ENCODE measurements around the gene KLHDC3.

The KLHDC3 gene

DNA sequence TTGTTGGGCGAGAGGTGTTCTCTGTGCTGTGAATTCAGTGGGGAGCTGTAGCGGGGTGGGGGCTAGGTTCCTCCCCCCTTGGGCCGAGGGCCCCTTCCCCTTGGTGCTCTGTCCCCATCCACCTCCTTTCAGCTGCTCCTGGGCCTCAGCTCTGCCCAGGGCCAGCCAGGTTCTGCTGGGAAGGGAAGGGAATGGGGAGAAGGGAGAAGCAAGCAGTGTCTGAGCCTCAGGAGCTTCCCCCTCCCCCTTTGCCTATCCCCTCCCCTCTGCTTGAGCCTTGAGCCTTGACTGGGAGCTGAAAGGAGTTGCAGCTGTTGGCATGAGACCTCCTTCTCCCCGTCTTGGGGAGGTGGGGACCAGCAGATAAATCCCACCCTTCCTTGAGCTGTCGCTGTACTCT is 6.8 kb downstream of the KLHDC3 start:
- peaks cover 50% of the 10 kb centered on the region for H3K36me3 ChIP-seq (ENCODE audit: insufficient read depth, low read length)
- peak overlapping the region; percentile 85 for H2AFZ ChIP-seq (ENCODE audit: low read depth, low read length)
- no peaks in the 10 kb centered on the region for H3K27me3 ChIP-seq (ENCODE audit: insufficient read depth, low read length)
- H3K4me3 ChIP-seq (ENCODE audit: low read length): peak overlapping the region; percentile 98
- H3K9me3 ChIP-seq (ENCODE audit: low read length): no peaks in the 10 kb centered on the region
- peaks cover 9% of the 10 kb centered on the region for H3K4me1 ChIP-seq (ENCODE audit: insufficient read depth, low read length)

DNA sequence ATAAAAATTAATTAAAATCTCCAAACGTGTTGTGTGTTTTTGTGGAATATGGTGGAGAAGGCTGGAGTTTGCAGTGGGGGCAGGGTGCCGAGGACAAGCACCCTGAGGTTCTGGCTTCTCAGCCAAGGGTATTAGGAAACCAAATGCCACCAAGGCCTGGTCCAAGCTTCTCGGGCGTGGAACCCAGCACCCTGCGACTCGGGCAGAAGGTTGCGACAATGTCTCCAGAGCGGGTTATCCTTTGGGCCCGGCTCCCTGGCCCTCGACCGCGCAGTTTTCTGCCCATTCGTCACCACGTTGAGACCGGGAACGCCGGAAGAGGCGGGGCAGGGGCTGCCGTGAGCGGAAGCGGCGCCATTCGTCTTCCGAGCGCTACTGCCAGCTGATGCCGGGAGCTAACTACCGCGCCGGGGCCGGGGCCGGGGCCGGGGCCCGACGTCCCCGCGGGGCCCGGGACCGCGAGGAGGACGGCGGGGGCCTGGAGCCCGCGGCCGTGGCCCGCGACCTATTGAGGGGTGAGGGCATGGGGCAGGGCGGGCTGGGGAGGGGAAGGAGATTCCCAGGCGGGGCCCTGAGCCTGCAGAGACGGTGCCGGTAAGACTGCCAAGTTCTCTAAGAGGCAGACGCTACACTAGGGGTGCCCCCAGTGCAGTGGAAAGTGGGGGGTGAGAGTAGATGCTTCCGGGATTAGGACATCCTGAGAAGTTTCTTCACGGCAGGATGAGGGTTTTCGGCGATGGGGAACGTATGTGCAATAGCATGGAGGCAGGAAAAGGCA is 7.4 kb downstream of the KLHDC3 start, which contains the start of gene RRP36:
RRP36 (plus strand) TSS at position 354 of the 778 bp plus-strand sequence; CDS start at position 386, 32 bp downstream.
- Histone ChIP-seq H2AFZ (ENCODE audit: low read depth, low read length) (peak within 1 kb of the TSS; percentile 85), H3K27me3 (ENCODE audit: insufficient read depth, low read length) (no peaks in the 10 kb centered on the region), H3K4me1 (ENCODE audit: insufficient read depth, low read length) (peaks cover 9% of the 10 kb centered on the region), H3K9me3 (ENCODE audit: low read length) (no peaks in the 10 kb centered on the region), H3K4me3 (ENCODE audit: low read length) (peak within 1 kb of the TSS; percentile 98), H3K36me3 (ENCODE audit: insufficient read depth, low read length) (peaks cover 56% of the 10 kb centered on the region)

DNA sequence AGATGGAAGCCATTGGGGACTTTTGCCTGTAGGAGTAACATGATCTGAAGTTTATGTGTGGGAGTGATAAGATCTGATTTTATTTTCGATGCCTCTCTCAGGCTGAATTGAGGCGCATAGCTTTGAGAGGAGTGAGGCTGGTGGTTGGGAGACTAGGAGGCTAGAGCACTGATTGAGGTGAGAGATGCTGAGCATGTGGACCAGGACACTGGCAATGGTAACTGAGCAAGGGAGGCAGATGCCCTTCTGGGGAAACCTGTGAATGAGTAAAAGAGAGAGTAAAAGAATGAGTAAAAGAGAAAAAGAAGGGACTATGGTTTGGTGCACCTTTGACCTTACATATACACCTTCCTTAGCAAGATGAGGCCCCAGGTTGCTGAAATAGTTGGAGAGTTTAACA is 10.4 kb downstream of the KLHDC3 start:
- Histone ChIP-seq H3K4me3 (ENCODE audit: low read length) (no peak overlapping the region), H3K9me3 (ENCODE audit: low read length) (no peaks in the 10 kb centered on the region), H2AFZ (ENCODE audit: low read depth, low read length) (no peak overlapping the region), H3K4me1 (ENCODE audit: insufficient read depth, low read length) (peaks cover 9% of the 10 kb centered on the region), H3K36me3 (ENCODE audit: insufficient read depth, low read length) (peaks cover 60% of the 10 kb centered on the region), H3K27me3 (ENCODE audit: insufficient read depth, low read length) (no peaks in the 10 kb centered on the region)

DNA sequence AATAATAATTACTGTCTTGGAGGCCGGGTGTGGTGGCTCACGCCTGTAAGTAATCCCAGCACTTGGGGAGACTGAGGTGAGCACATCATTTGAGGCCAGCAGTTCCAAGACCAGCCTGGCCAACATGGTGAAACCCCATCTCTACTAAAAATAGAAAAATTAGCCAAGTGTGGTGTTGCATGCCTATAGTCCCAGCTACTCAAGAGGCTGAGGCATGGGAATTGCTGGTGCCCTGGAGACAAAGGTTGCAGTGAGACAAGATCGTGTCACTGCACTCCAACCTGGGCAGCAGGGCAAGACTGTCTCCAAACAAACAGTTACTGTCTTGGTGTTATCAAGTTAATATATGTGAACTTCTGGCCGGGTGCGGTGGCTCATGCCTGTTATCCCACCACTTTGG is 12.3 kb downstream of the KLHDC3 start:
- H3K9me3 ChIP-seq (ENCODE audit: low read length): no peaks in the 10 kb centered on the region
- no peaks in the 10 kb centered on the region for H3K27me3 ChIP-seq (ENCODE audit: insufficient read depth, low read length)
- no peak overlapping the region for H3K4me3 ChIP-seq (ENCODE audit: low read length)
- H3K36me3 ChIP-seq (ENCODE audit: insufficient read depth, low read length): peaks cover 56% of the 10 kb centered on the region
- no peaks in the 10 kb centered on the region for H3K4me1 ChIP-seq (ENCODE audit: insufficient read depth, low read length)
- no peak overlapping the region for H2AFZ ChIP-seq (ENCODE audit: low read depth, low read length)

DNA sequence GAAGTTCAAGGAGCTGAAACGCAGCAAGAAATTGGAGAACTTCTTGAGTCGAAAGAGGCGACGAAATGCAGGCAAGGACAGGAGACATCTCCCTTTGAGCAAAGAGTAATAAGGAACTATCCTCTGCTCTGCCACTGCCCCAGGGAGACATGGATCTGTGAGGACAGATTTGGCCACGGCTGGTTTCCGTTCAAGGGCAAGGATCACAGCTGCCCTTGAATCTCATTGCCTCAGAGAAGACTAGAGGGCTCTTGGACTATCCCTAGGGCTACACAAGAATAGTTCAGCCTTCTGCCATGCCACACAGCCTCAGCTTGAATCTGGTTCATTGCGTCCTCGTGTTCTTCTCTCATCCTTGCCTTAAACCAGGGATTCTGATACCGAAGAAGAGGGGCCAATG is 15.1 kb downstream of the KLHDC3 start:
- Histone ChIP-seq H3K36me3 (ENCODE audit: insufficient read depth, low read length) (peaks cover 74% of the 10 kb centered on the region), H2AFZ (ENCODE audit: low read depth, low read length) (no peak overlapping the region), H3K4me1 (ENCODE audit: insufficient read depth, low read length) (no peaks in the 10 kb centered on the region), H3K9me3 (ENCODE audit: low read length) (no peaks in the 10 kb centered on the region), H3K27me3 (ENCODE audit: insufficient read depth, low read length) (no peaks in the 10 kb centered on the region), H3K4me3 (ENCODE audit: low read length) (no peak overlapping the region)

DNA sequence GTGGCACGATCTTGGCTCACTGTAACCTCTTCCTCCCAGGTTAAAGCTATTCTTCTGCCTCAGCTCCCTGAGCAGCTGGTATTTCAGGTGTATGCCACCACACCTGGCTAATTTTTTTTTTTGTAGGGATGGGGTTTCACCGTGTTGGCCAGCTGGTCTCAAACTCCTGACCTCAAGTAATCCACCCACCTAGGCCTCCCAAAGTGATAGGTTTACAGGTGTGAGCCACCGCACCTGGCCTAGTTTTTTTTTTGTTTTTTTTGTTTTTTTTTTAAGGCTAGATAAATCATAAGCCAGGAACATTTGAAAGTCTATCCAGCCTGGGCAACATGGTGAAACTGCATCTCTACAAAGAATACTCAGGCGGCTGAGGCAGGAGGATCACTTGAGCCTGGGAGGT is 18.3 kb downstream of the KLHDC3 start:
- Histone ChIP-seq H3K27me3 (ENCODE audit: insufficient read depth, low read length) (no peaks in the 10 kb centered on the region), H3K36me3 (ENCODE audit: insufficient read depth, low read length) (peaks cover 64% of the 10 kb centered on the region), H3K4me1 (ENCODE audit: insufficient read depth, low read length) (no peaks in the 10 kb centered on the region), H3K9me3 (ENCODE audit: low read length) (no peaks in the 10 kb centered on the region), H2AFZ (ENCODE audit: low read depth, low read length) (no peak overlapping the region), H3K4me3 (ENCODE audit: low read length) (no peak overlapping the region)

DNA sequence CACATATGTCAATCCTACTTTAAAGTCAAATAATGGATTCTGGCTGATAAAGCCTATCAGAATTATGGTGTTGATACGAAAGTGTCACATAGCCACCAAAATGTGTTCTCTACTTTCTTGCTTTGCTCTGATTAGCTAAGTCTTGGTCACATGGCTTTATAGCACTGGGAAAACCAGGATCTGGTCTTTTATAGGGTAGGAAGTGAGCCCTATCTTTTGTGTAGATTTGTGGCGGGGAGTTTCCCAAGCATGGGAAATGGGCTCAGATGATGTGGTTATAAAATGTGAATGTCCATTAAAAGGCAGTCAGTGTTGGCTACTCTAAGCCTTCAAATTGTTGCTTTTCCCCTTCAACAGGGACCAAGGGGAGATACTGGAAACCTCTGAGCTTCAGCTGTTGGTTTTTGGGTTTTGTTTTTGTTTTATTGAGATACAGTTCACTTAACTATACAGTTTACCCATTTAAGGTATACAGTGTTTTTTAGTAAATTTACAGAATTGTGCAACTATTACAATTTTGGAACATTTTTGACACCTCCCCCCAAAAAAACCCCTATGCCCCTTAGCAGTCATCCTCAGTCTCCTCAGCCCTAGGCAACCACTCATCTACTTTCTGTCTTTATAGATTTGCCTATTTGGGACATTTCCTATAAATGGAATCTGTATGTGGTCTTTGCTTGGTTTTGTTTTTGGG is 19.6 kb downstream of the KLHDC3 start:
- H3K27me3 ChIP-seq (ENCODE audit: insufficient read depth, low read length): no peaks in the 10 kb centered on the region
- no peak overlapping the region for H2AFZ ChIP-seq (ENCODE audit: low read depth, low read length)
- H3K9me3 ChIP-seq (ENCODE audit: low read length): no peaks in the 10 kb centered on the region
- no peaks in the 10 kb centered on the region for H3K4me1 ChIP-seq (ENCODE audit: insufficient read depth, low read length)
- peaks cover 67% of the 10 kb centered on the region for H3K36me3 ChIP-seq (ENCODE audit: insufficient read depth, low read length)
- no peak overlapping the region for H3K4me3 ChIP-seq (ENCODE audit: low read length)

DNA sequence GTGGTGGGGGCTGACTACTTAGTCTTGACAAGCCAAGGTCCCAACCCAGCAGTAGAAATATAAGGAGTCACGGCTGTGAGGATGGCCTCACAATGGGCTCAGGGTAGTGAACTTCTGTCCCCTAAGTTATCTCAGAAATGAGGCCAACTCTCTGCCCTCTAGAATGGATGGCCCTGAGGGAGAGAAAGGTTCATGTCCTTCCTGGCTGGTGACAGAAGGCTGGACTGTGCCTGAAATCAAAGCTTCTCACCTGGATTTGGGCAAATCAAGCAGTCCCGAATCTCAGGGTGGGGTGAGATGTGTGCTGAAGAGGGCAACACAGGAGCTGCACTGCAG is 20.1 kb downstream of the KLHDC3 start:
- H3K36me3 ChIP-seq (ENCODE audit: insufficient read depth, low read length): peaks cover 67% of the 10 kb centered on the region
- H3K9me3 ChIP-seq (ENCODE audit: low read length): no peaks in the 10 kb centered on the region

DNA sequence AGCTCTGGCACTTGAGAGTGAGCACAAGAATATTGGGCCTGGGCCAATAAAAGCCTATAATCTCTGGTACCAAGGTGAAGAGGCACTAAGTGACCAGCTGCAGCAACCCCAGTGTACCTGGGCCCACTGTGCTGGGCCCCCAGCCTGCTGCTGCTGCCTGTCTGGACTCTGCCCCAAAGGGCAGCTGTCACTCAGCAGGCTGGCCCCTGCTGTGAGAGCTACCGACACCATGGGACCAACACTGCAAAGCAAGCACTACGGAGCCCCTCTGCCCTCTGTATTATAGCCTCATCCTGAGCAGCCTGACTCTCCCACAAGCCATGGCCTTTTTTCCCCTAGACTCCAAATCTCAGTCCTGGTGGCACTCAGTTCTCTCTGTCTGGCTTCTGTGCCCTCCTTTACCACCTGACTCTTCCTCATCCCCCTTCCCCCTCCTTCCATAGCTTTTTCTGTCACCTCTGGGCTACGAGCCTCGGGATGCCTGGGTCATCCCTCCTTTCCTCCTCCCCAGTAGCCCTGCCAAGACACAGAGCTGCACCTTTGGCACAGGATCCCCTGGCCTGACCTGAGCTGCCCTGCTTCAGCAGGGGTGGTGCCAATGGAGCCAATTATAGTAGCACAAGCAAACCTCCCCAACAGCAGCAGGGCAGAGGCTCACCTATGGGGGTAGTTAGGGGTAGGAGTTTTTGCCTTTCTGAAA is 21.6 kb downstream of the KLHDC3 start:
- H3K4me1 ChIP-seq (ENCODE audit: insufficient read depth, low read length): no peaks in the 10 kb centered on the region
- no peak overlapping the region for H3K4me3 ChIP-seq (ENCODE audit: low read length)
- peaks cover 70% of the 10 kb centered on the region for H3K36me3 ChIP-seq (ENCODE audit: insufficient read depth, low read length)
- H3K27me3 ChIP-seq (ENCODE audit: insufficient read depth, low read length): no peaks in the 10 kb centered on the region
- no peak overlapping the region for H2AFZ ChIP-seq (ENCODE audit: low read depth, low read length)
- H3K9me3 ChIP-seq (ENCODE audit: low read length): no peaks in the 10 kb centered on the region

More for the DNA sequence above, 20.1 kb downstream of the KLHDC3 start:
- no peaks in the 10 kb centered on the region for H3K4me1 ChIP-seq (ENCODE audit: insufficient read depth, low read length)
- H2AFZ ChIP-seq (ENCODE audit: low read depth, low read length): no peak overlapping the region
- H3K4me3 ChIP-seq (ENCODE audit: low read length): no peak overlapping the region
- H3K27me3 ChIP-seq (ENCODE audit: insufficient read depth, low read length): no peaks in the 10 kb centered on the region

DNA sequence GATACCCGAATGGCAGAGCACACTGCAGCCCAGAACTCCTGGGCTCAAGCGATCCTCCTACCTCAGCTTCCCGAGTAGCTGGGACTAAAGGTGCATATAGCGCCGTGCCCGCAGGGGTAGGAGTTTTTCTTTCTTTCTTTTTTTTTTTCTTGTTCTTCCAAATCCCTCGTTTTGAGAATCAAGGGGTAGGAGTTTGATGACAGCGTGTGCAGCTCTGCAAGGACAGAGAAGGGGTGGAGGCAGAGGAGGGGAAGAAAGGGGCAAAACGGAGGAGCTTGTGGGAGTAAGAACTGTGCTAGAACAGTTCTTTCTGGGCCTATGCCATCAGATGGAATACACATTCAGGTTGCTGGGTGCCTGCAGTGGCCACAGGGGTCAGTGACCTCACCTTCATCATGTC is 22.7 kb downstream of the KLHDC3 start:
- Histone ChIP-seq H3K27me3 (ENCODE audit: insufficient read depth, low read length) (no peaks in the 10 kb centered on the region), H3K36me3 (ENCODE audit: insufficient read depth, low read length) (peaks cover 71% of the 10 kb centered on the region), H2AFZ (ENCODE audit: low read depth, low read length) (no peak overlapping the region), H3K4me1 (ENCODE audit: insufficient read depth, low read length) (no peaks in the 10 kb centered on the region), H3K4me3 (ENCODE audit: low read length) (no peak overlapping the region), H3K9me3 (ENCODE audit: low read length) (no peaks in the 10 kb centered on the region)

DNA sequence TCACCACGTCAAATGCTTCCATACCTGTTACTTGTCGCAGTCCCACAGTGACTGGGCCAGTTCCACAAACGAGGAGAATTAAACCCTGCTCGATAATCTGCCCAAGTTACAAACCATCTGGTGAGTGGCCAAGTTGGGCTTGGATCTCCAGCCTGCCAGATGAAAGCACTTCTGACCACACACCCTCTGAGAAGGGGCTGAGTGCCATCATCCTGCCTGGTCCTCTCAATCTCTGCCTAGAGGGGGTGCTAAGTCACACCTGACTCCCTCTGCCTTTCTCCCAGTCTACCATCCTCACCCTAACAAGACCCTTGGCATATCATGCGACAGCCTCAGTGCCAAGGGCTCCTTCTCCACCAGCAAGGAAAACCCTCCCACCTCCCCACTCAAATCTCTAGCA is 23.1 kb downstream of the KLHDC3 start:
- H3K4me3 ChIP-seq (ENCODE audit: low read length): no peak overlapping the region
- peaks cover 66% of the 10 kb centered on the region for H3K36me3 ChIP-seq (ENCODE audit: insufficient read depth, low read length)
- no peaks in the 10 kb centered on the region for H3K9me3 ChIP-seq (ENCODE audit: low read length)
- no peaks in the 10 kb centered on the region for H3K4me1 ChIP-seq (ENCODE audit: insufficient read depth, low read length)
- no peak overlapping the region for H2AFZ ChIP-seq (ENCODE audit: low read depth, low read length)
- no peaks in the 10 kb centered on the region for H3K27me3 ChIP-seq (ENCODE audit: insufficient read depth, low read length)

DNA sequence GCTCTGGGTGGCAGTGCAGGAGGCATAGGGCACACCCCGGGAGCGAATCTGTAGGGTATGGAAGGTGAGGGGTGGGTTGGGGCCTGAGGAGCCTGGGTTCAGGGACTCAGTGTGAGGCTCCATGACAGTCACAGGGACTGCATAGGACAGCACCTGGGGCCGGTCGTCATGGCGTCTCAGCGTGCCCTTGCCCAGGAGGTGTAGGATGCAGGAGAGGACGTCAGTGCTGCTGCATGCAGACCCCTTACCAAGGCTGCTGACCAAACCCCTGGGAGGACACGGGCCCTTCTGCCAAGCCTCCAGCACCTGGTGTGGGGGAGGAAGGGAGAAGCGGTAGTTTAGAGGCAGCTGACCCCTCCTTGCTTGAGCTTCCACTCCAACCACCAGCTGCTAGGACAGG is 23.7 kb downstream of the KLHDC3 start:
- H2AFZ ChIP-seq (ENCODE audit: low read depth, low read length): no peak overlapping the region
- no peaks in the 10 kb centered on the region for H3K9me3 ChIP-seq (ENCODE audit: low read length)
- H3K27me3 ChIP-seq (ENCODE audit: insufficient read depth, low read length): no peaks in the 10 kb centered on the region
- H3K4me1 ChIP-seq (ENCODE audit: insufficient read depth, low read length): no peaks in the 10 kb centered on the region
- H3K36me3 ChIP-seq (ENCODE audit: insufficient read depth, low read length): peaks cover 64% of the 10 kb centered on the region
- no peak overlapping the region for H3K4me3 ChIP-seq (ENCODE audit: low read length)

DNA sequence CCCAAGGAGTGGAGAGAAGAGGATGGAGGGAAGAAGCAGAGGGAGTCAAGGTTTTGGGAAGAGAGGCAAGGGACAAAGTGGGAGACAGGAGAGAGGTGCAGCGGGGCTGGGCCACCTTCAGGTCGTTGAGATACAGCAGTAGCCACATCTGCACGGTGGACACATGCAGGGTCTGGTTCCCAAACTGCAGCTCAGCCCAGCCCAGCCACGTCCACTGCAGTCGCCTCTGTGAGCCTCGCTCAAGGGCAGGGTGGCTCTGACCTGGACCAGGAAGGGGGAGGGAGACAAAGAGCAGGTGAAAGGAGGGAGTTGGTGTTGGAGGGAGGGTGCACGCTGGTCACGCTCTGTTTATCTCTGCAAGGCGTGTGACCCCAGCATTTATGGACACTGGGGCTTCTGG is 24.7 kb downstream of the KLHDC3 start:
- peaks cover 66% of the 10 kb centered on the region for H3K36me3 ChIP-seq (ENCODE audit: insufficient read depth, low read length)
- no peaks in the 10 kb centered on the region for H3K9me3 ChIP-seq (ENCODE audit: low read length)

More for the DNA sequence above, 24.7 kb downstream of the KLHDC3 start:
- Histone ChIP-seq H3K4me1 (ENCODE audit: insufficient read depth, low read length) (no peaks in the 10 kb centered on the region), H3K4me3 (ENCODE audit: low read length) (no peak overlapping the region), H2AFZ (ENCODE audit: low read depth, low read length) (no peak overlapping the region), H3K27me3 (ENCODE audit: insufficient read depth, low read length) (no peaks in the 10 kb centered on the region)
